ENCODE data around the gene TGFB1. TPM values are rescaled to one million over a fixed set of nuclear protein-coding genes. Genes with fewer than 3 reads are reported as not detected.

TGFB1 gene
- total and polyA plus RNA-seq, 2 of the 13 experiments (the other 11 are each of a cell fraction or from before 2014, with no cell fraction given): 4.1 to 5.4 TPM

- TF ChIP-seq, protein P1, sequence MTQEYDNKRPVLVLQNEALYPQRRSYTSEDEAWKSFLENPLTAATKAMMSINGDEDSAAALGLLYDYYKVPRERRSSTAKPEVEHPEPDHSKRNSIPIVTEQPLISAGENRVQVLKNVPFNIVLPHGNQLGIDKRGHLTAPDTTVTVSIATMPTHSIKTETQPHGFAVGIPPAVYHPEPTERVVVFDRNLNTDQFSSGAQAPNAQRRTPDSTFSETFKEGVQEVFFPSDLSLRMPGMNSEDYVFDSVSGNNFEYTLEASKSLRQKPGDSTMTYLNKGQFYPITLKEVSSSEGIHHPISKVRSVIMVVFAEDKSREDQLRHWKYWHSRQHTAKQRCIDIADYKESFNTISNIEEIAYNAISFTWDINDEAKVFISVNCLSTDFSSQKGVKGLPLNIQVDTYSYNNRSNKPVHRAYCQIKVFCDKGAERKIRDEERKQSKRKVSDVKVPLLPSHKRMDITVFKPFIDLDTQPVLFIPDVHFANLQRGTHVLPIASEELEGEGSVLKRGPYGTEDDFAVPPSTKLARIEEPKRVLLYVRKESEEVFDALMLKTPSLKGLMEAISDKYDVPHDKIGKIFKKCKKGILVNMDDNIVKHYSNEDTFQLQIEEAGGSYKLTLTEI (CRISPR knock-in tag; conservative IDR thresholded peaks at IDR 0.05): no peak
- TF ChIP-seq, protein P2, sequence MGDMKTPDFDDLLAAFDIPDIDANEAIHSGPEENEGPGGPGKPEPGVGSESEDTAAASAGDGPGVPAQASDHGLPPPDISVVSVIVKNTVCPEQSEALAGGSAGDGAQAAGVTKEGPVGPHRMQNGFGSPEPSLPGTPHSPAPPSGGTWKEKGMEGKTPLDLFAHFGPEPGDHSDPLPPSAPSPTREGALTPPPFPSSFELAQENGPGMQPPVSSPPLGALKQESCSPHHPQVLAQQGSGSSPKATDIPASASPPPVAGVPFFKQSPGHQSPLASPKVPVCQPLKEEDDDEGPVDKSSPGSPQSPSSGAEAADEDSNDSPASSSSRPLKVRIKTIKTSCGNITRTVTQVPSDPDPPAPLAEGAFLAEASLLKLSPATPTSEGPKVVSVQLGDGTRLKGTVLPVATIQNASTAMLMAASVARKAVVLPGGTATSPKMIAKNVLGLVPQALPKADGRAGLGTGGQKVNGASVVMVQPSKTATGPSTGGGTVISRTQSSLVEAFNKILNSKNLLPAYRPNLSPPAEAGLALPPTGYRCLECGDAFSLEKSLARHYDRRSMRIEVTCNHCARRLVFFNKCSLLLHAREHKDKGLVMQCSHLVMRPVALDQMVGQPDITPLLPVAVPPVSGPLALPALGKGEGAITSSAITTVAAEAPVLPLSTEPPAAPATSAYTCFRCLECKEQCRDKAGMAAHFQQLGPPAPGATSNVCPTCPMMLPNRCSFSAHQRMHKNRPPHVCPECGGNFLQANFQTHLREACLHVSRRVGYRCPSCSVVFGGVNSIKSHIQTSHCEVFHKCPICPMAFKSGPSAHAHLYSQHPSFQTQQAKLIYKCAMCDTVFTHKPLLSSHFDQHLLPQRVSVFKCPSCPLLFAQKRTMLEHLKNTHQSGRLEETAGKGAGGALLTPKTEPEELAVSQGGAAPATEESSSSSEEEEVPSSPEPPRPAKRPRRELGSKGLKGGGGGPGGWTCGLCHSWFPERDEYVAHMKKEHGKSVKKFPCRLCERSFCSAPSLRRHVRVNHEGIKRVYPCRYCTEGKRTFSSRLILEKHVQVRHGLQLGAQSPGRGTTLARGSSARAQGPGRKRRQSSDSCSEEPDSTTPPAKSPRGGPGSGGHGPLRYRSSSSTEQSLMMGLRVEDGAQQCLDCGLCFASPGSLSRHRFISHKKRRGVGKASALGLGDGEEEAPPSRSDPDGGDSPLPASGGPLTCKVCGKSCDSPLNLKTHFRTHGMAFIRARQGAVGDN (CRISPR knock-in tag; IDR thresholded peaks at IDR 0.05): peak; percentile 60
- no peak for TF ChIP-seq NFE2 (CRISPR knock-in tag; IDR thresholded peaks at IDR 0.05)
- no peak for TF ChIP-seq AGO1 (IDR thresholded peaks at IDR 0.05; ENCODE audit: low read depth, low read length, poor library complexity, severe bottlenecking)
- peak; percentile 15; the same call in 1 of the 2 replicates for TF ChIP-seq ZNF792 (CRISPR knock-in tag; IDR thresholded peaks at IDR 0.05)
- TF ChIP-seq PLRG1 (conservative IDR thresholded peaks at IDR 0.05): no peak
- TF ChIP-seq, protein P3, sequence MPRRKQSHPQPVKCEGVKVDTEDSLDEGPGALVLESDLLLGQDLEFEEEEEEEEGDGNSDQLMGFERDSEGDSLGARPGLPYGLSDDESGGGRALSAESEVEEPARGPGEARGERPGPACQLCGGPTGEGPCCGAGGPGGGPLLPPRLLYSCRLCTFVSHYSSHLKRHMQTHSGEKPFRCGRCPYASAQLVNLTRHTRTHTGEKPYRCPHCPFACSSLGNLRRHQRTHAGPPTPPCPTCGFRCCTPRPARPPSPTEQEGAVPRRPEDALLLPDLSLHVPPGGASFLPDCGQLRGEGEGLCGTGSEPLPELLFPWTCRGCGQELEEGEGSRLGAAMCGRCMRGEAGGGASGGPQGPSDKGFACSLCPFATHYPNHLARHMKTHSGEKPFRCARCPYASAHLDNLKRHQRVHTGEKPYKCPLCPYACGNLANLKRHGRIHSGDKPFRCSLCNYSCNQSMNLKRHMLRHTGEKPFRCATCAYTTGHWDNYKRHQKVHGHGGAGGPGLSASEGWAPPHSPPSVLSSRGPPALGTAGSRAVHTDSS (CRISPR knock-in tag; conservative IDR thresholded peaks at IDR 0.05): no peak
- no peak for TF ChIP-seq PRMT3 (CRISPR knock-in tag; IDR thresholded peaks at IDR 0.05; ENCODE audit: borderline replicate concordance, low read depth)
- TF ChIP-seq HMGXB3 (CRISPR knock-in tag; IDR thresholded peaks at IDR 0.05; ENCODE audit: borderline replicate concordance): no peak
- no peak for TF ChIP-seq ZNF550 (CRISPR knock-in tag; IDR thresholded peaks at IDR 0.05; ENCODE audit: borderline replicate concordance)
- TF ChIP-seq TRIM24 (CRISPR knock-in tag; IDR thresholded peaks at IDR 0.05): no peak
- TF ChIP-seq HES4 (CRISPR knock-in tag; IDR thresholded peaks at IDR 0.05; ENCODE audit: borderline replicate concordance): no peak
- TF ChIP-seq, protein P4, sequence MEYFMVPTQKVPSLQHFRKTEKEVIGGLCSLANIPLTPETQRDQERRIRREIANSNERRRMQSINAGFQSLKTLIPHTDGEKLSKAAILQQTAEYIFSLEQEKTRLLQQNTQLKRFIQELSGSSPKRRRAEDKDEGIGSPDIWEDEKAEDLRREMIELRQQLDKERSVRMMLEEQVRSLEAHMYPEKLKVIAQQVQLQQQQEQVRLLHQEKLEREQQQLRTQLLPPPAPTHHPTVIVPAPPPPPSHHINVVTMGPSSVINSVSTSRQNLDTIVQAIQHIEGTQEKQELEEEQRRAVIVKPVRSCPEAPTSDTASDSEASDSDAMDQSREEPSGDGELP (IDR thresholded peaks at IDR 0.05; ENCODE audit: borderline replicate concordance, low read depth): peak; percentile 93
- TF ChIP-seq BCLAF1 (IDR thresholded peaks at IDR 0.05): no peak
These were observed 30.7 kb downstream of the TGFB1 start (continued) for GRCh38 chr19:41323023-41323422.

Data from HepG2 (cell line).